HG03457 (cell line): ENCODE measurements around the gene PSMC5.
"Not testable (repeated sequence)": the region's sequence is repeated elsewhere in the genome, so short reads cannot be mapped to it uniquely, and the experiment has no call there.

Experiments used
- ATAC-seq: cut with Tn5 transposase; IDR thresholded peaks from one replicate; pipeline ENCODE4 v1.9.1; 2021; ENCODE audit warnings: moderate number of reproducible peaks; ENCODE audit not compliant: unreplicated experiment

PSMC5 gene

DNA sequence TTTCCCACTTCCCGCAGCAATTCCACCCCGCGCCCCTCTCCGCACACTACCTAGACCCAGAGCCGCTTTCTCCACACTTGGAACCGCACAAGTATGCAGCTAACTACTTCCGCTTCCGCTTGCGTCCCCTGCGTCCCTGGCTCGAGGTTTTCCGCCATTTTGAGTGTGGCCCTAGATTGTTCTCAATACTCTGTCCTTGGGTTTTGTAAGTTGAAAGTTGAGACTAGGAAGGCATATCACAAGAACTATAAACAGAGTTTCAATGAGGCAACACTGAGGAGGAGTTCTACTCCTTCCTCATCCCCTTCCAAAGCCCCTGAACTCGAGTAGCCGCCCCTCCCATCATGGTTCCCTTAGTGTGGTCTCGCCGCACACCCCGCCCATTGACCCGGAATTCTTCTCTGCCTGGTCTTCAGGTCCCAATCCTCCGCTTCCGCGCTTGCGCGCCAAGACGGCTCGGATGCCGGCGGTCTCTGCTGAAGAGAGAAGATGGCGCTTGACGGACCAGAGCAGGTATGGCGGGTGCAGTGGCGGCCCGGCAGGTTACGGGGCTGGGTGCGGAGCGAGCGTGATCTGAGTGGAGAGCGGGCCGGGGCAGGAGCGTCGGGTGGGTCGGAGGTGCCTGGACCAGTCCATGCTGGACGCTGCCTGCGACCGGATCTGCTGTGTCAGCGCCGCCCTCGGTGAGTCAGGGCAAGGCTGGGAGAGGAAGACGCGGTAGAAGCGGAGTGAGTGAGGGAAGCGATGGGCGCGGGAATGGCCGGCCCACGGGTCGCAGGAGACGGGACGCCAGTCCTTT lies at the start of gene PSMC5, which contains the start of gene FTSJ3:
PSMC5 (plus strand) TSS at position 430 of the 799 bp plus-strand sequence; CDS start at position 490, 60 bp downstream.
FTSJ3 (minus strand) TSS at position 662 of the 799 bp plus-strand sequence. CDS start 761 bp downstream, outside the sequence.
- ATAC-seq, result peak; percentile 69

GRCh38 chr17:63780507-63780906 lies 46.7 kb upstream of the PSMC5 start:
- ATAC-seq, result no peak

GRCh38 chr17:63780928-63781327 lies 46.3 kb upstream of the PSMC5 start:
- no peak for ATAC-seq

DNA sequence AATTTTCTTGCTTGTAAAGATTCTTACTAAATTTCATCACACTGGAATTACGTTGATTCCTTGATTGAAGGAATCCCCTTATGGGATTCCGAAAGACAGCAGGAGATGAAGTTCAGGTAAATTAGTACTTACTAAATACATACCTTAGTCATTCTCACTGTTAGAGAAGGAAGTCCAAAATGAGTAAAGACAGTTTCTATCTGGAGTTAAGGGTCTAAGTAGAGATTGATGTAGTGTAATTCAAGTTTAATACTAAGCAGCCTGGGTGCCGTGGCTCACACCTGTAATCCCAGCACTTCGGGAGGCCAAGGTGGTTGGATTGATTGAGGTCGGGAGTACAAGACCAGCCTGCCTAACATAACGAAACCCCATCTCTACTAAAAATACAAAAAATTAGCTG lies 43.7 kb upstream of the PSMC5 start:
- no peak for ATAC-seq

DNA sequence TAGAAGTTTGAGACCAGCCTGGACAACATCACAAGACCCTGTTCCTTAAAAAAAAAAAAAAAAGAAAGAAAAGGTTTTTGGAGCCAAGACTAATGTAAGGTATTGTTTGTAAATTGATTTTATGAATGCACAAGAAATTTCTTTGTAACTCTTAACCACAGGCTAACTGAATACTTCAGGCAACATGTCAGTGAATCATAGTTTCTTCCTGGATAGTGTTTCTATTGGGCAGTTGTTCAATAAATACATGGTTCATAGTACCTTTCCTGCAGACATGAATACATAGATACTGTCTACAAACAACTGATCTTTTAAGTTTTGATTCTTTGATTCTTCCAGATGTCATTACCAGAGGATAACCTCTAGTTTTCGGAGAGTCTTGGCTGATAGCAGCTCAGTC lies 41.7 kb upstream of the PSMC5 start:
- ATAC-seq, result no peak

DNA sequence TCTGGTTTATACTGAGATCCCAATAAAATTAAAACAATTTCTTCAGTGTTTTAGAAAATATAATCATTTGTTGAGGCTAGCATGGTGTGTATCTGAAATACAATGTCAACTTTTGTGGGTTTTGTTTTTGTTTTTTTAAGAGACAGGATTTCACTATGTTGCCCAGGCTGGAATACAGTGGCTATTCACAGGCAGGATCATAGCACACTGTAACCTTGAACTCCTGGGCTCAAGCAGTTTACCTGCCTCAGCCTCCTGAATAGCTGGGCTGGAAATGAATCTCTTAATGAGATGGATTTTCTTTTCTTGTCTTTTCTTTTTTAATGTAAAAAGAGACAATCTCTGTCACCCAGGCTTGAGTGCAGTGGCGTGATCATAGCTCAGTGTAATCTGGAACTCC lies 41.1 kb upstream of the PSMC5 start:
- ATAC-seq, result no peak

GRCh38 chr17:63786971-63787711 lies 40.1 kb upstream of the PSMC5 start:
- ATAC-seq, result no peak

- no peak for ATAC-seq
These were observed 37.2 kb upstream of the PSMC5 start for GRCh38 chr17:63790057-63790456.

DNA sequence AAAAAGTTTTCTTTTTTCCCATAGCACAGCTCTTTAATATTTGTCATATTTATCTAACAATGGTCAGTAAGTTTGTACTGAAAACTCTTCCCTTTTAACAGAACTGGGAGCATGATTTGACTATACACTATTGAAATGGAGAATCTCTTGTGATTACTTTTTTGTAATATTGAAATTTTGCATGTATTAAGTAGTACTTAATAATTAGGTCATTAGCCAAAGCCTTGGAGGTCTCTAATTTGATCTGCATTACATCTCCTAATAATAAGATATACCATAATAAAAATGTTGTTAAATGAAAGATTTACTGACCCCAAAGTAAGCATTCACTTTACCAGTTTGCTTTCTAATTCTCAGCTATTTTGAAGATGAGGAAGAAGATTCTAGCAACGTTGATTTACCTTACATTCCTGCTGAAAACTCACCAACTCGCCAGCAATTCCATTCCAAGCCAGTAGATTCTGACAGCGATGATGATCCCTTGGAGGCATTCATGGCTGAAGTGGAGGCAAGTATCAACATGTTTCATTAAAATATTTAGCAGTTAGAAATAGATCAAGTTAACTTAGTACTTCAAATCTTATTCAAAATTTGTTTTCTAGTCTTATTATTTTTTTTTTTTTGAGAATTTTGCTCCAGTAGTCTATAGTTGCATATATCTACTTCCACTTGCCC lies 35.0 kb upstream of the PSMC5 start:
- ATAC-seq, result no peak

DNA sequence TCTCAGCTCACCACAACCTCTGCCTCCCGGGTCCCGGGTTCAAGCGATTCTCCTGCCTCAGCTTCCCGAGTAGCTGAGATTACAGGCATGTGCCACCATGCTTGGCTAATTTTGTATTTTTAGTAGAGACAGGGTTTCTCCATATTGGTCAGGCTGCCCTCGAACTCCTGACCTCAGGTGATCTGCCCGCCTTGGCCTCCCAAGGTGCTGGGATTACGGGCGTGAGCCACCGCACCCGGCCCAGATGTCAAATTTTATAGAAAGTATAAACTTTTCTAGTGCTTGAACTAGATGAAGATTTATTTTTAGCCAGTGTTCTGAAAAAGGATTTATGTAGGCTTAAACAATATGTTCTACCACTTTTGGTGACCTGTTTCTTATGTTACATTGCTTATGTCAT lies 30.9 kb upstream of the PSMC5 start:
- ATAC-seq, result not testable (repeated sequence)

- no peak for ATAC-seq
These were observed 28.6 kb upstream of the PSMC5 start for GRCh38 chr17:63798572-63799106.

GRCh38 chr17:63800783-63801182 lies 26.4 kb upstream of the PSMC5 start:
- no peak for ATAC-seq

DNA sequence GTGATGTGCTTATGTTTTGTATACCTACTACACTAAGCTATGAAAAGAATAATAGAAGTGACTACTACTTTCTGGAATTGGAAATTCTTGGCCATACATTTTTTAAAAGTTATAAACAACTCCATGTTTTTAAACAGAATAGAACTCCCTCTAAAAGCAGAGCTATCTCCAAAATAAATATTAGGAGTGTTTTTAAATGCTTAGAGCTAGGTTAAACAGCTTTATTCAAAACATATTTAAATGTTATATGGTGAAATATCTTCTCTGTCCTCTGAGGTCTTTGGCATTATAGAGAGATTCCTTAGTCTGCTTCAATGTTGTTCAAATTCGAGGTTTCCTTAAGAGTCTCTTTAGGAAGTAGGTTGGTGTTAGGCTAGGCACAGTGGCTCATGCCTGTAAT lies 22.9 kb upstream of the PSMC5 start:
- ATAC-seq, result no peak

DNA sequence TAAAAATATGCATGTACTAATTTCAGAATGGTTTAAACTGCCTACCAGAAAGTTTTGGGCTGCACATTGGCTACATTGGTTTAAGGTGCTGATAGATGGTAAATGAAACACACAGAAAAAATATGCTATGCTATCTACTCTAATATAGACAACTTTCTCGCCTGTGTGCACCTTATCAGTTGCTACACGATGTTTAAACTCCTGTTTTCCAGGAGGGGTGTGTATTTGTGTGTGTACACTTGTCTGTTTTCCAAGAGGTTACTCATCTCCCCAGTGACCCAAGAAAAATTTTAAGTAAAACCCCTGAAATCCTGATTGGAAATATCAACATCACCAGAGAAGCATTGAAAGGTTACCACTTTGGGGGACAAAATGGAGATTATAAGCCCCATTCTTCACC lies 21.6 kb upstream of the PSMC5 start:
- no peak for ATAC-seq

GRCh38 chr17:63809970-63810369 lies 17.3 kb upstream of the PSMC5 start:
- no peak for ATAC-seq

DNA sequence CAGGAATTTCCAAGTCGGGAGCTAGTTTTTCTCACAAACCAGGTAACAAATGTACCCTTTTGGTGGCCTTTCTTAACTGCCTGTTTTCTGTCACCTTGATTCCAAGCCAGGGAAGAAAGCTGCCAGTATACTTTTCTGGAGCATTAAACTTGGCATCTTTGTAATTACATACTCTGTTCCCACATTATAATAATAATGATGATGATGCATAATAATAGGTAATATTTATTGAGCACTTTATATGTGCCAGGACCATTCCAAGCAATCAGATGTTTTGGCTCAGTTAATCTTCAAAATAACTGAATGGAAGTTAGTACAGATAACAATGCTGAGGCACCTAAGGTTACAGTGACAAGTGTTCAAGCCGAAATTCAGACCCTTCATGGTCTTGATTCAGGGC lies 11.1 kb upstream of the PSMC5 start:
- ATAC-seq, result no peak

GRCh38 chr17:63816669-63817068 lies 10.6 kb upstream of the PSMC5 start:
- ATAC-seq, result no peak

DNA sequence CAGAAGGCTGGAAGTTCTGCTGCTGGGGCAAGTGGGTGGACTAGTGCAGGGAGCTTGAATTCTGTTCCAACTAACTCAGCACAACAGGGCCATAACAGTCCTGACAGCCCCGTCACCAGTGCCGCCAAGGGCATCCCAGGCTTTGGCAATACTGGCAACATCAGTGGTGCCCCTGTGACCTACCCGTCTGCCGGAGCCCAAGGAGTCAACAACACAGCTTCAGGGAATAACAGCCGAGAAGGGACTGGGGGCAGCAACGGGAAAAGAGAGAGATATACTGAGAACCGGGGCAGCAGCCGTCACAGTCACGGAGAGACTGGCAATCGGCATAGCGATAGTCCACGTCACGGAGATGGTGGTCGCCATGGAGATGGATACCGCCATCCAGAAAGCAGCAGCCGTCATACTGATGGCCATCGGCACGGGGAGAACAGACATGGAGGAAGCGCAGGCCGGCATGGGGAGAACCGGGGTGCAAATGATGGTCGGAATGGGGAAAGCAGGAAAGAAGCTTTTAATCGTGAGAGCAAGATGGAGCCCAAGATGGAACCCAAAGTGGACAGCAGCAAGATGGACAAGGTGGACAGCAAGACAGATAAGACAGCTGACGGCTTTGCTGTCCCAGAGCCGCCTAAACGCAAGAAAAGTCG lies 9.4 kb upstream of the PSMC5 start:
- no peak for ATAC-seq

DNA sequence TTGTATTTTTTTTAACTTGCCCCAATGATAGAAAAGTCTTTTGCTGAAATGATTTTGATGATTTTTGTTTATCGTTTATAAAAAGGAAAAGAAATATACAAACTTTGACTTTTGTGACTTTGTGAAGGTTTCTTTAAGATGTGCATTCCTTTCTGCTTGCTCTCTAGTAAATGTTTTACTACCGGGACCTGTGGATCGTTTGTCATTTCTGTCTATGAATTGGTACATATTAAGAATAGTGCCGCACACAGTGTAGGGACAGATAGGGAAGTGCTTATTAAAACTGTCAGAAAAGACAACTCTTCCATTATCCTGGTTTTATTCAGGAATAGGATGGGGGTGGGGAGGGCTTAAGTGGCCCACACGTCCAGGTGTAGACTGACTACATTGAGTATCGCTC lies 8.1 kb upstream of the PSMC5 start:
- ATAC-seq, result no peak

DNA sequence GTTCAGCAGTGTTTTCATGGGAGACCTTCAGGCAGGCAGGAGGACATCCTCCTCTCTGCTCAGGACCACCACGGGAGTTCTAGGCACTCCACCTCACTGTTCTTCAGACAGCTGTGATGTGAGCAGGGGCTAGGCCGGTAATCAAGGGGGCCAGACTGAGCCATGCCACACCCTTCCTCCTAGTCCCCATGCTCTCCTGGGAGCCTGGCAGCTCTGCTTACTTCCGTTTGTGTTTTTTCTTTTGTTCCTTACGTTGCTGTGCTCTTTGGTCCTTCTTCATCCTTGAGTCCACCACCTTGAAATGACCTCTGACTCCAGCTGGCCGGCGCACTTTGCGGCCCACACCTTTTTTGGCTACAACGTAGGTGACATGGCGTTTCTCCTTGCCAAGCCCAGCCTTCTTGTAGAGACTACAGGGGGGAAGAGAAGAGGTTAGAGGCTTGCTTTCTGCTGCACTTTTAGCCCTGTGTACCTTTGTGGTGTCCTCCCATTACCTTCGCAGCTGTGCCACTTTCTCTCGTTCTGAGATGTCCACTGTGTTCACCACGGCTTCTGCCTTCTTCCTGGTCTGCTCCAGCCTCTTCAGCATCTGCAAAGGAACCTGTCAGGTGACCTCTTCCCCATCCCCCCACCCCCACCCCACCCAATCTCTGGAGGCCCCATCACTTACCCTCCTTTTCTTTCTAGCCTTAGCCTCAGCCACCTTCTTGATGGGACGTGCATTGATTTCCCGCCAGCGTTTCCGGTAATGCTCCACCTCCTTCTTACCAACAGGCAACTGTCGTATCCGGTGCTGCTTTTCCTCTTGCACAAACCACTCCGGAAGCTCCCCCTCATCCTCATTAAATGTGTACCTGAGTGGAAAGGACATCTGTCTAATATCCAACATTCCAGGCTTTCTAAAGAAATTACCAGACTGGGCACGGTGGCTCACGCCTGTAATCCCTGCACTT lies 7.4 kb upstream of the PSMC5 start:
- ATAC-seq, result no peak
